Retinal pigment epithelial cell (primary cell): ENCODE data around the gene KCTD20.

Experiments used
- DNase-seq: peaks from one replicate; pipeline ENCODE4 v3.0.0-alpha.2; 2010; ENCODE audit warnings: low read depth
- H3K4me3 ChIP-seq: 2 replicates; pipeline ENCODE4 v1.5.1; 2011; ENCODE audit warnings: mild to moderate bottlenecking, low read length, control low read depth, moderate library complexity
- TF ChIP-seq, protein P1 (sequence below): conservative IDR thresholded peaks from 2 replicates; pipeline ENCODE4 v1.5.1; 2011; ENCODE audit warnings: low read depth, low read length, control low read depth, inconsistent platforms

Gene KCTD20

DNA sequence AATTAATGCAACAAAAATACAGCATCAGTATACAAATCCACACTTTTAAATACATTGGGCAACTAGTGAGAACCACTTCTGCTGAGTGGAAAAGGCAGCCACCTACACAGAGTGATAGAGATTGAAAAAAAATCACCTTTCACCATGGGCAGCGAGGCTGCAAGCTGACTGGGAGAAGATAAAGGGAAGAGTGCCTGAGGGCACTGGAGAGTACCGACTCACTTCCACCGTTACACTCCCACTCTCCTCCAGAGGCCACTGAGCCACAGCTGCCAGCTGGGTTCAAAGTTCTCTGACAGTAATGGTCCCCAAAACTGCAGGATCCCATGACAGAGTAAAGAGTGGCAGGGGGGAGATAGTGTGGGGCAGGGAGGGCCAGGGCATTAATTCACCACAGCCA lies 24.2 kb upstream of the KCTD20 start:
- H3K4me3 ChIP-seq, result no peak overlapping the region
- TF ChIP-seq, protein P1, sequence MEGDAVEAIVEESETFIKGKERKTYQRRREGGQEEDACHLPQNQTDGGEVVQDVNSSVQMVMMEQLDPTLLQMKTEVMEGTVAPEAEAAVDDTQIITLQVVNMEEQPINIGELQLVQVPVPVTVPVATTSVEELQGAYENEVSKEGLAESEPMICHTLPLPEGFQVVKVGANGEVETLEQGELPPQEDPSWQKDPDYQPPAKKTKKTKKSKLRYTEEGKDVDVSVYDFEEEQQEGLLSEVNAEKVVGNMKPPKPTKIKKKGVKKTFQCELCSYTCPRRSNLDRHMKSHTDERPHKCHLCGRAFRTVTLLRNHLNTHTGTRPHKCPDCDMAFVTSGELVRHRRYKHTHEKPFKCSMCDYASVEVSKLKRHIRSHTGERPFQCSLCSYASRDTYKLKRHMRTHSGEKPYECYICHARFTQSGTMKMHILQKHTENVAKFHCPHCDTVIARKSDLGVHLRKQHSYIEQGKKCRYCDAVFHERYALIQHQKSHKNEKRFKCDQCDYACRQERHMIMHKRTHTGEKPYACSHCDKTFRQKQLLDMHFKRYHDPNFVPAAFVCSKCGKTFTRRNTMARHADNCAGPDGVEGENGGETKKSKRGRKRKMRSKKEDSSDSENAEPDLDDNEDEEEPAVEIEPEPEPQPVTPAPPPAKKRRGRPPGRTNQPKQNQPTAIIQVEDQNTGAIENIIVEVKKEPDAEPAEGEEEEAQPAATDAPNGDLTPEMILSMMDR, result no peak
- no peak for DNase-seq

DNA sequence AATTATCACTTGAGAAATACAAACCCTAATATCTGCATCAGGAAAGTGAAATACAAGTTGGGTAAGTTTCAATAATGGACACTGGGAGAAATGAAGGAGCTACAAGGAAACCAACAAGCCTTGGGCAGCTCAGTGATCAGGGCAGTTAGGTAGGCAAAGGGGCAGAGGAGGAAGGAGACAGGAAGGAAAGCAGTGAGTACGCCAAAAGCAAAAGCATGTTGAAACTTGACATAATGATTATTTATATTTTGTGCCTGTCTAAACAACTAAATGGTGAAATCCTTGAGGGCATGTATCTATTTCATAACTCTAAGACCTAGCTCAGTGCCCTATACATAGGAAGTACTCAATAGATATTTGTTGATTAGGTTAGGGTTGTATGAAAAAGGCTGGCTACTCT lies 23.5 kb upstream of the KCTD20 start:
- TF ChIP-seq, protein P1, result no peak
- DNase-seq, result no peak
- H3K4me3 ChIP-seq, result no peak overlapping the region

DNA sequence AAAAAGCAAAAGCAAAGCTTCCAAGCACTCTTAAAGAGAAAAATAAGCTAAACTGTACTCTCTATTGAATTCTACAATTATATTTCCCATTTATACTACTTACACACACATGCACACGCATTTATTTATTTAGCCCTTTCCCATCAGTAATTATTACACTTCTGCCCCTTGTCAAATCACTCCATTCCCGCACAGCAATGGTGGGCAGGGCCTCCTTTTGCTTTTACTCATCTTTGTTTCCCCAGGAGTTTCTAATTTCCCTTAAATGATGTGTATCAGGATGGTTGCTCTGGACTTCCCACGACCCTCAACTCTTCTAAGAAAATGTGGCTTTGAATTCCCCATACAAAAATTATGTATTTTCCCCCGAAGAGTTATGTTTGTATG lies 20.1 kb upstream of the KCTD20 start:
- peak overlapping the region; percentile 49 for H3K4me3 ChIP-seq
- DNase-seq, result no peak
- TF ChIP-seq, protein P1, result no peak

DNA sequence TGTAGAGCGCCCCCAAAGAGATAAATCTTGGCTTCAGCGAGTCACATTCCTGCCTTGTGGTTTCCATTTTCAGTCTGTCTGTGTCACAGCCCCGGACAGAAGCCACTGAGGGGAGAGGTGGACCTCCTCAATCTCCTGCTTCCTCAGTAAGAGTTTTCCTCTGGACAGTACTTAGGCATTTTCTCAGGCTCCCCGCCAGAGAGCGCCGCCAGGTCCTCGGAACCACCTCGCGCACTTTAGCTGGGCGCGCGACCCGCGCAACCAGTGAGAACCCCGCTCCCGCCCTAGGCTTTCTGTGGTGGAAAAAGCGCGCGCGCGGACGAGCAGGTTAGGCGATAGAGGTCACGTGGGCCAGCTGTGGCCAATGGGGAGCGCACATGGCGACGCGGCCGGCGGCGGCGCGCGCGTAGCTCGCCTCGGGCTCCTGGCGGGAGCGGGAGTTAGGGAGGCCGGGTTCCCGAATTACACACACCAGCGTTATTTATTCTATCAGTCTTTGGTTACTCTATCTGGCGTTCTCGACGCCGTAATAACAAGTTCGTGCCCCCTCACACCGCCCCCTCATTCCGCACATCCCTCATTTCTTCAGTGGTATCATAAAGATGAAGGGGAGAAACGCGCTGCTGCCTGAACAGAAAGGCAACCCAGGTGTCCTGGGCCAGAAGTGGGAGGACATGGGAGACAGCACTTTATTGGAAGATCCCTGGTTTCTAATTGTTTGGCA lies 19.5 kb upstream of the KCTD20 start:
- DNase-seq, result peak; percentile 93
- H3K4me3 ChIP-seq, result peak overlapping the region; percentile 63
- TF ChIP-seq, protein P1, result peak; percentile 75

DNA sequence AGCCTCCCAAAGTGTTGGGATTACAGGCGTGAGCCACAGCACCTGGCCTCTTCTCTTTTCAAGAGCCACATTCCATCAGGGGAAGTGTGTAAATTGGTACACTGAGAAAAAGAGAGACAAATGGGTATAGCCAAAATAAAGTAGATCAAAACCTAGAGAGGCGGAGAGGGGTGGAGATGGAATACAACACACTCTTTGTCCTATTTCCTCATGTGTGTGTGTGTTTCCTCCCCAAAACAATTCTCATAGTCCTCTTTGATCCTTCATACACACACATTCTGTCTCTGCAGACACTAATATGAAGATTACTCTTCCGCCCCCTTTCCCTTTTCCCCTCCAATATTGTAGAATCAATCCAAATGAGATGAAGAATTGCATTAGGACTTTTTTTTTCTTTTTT lies 16.2 kb upstream of the KCTD20 start:
- H3K4me3 ChIP-seq, result no peak overlapping the region
- TF ChIP-seq, protein P1, result no peak
- DNase-seq, result no peak

DNA sequence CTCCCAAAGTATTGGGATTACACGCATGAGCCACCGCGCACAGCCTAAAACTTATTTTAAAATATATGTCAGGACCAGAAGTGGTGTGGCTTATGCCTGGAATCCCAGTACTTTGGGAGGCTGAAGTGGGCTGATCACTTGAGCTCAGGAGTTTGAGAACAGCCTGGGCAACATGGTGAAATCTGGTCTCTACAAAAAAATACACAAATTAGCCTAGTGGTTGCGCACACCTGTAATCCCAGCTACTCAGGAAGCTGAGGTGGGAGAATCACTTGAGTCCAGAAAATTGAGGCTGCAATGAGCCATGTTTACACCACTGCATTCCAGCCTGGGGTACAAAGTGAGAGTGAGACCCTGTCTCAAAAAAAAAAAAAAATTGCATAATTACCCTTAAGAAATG lies 13.9 kb upstream of the KCTD20 start:
- no peak for DNase-seq
- TF ChIP-seq, protein P1, result no peak
- no peak overlapping the region for H3K4me3 ChIP-seq

DNA sequence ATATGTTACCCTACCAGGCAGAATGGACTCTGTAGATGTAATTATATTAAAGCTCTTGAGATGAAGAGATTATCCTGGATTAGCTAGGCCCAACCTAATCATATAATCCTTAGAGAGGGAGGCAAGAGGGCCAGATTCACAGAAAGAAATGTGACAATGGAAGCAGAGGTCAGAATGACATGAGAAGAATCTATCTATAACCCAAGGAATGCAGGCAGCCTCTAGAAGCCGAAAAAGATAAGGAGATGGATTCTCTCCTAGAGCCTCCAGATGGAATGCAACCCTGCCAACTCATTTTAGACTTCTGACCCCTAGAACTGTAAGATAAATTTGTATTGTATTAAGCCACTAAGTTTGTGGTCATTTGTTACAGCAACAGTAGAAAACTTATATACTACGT lies 12.4 kb upstream of the KCTD20 start:
- no peak for DNase-seq
- H3K4me3 ChIP-seq, result no peak overlapping the region
- TF ChIP-seq, protein P1, result no peak
